DMS114 treated with DMSO at 0.1 percent for 48 hours (cell line): ENCODE measurements around the gene SELE.
A peak's percentile ranks its signal among the peaks of the same experiment; 100 is the strongest.
"Not testable (repeated sequence)": the region's sequence is repeated elsewhere in the genome, so short reads cannot be mapped to it uniquely, and the experiment has no call there.

ENCODE experiments used
- DNase-seq: peaks from one replicate; lab custom pipeline; 2025; ENCODE audit not compliant: unreplicated experiment; lab: John Stamatoyannopoulos, UW

The SELE gene

DNA sequence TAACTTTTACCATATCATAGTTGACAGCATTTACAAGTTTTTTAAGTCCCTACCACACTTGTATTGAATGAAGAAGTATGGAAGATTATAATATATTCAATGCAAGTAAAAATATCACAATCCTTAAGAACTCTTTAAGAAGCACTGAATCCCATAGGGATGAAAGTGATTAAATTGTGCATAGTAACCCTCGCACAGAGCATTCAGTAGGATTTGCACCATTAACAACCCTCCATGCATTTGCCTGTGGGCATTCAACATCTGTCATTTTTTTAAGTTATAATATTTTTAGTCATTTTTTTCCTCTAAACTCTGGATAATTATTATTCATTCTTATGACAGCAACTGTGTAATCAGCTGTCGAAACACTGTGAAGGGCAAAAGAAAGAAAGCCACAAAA lies 10.1 kb downstream of the SELE start:
- no peak for DNase-seq

DNA sequence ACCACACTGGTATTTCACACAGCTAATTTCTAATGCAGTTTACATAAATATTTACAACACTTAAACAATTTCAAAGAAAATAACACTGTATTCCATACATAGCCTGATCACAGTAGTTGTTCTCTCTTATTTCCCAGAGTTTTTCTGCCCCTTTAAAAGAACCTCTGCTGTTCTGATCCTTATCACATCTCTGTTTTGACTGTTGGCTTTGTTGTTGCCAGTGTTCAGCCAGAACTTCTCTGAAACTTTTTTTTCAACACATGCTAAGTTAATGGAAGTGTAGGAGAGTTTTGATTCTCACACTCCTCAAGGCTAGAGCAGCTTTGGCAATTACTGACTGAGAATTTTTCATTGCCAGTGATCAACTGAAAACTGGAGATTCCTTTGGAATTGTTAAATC lies 11.1 kb downstream of the SELE start:
- DNase-seq = no peak

DNA sequence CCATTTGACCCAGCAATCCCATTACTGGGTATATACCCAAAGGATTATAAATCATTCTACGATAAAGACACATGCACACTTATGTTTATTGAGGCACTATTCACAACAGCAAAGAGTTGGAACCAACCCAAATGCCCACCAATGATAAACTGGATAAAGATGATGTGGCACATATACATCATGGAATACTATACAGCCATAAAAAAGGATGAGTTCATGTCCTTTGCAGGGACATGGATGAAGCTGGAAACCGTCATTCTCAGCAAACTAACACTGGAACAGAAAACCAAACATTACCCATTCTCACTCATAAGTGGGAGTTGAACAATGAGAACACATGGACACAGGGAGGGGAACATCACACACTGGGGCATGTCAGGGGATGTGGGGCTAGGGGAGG lies 18.8 kb downstream of the SELE start:
- DNase-seq = not testable (repeated sequence)

DNA sequence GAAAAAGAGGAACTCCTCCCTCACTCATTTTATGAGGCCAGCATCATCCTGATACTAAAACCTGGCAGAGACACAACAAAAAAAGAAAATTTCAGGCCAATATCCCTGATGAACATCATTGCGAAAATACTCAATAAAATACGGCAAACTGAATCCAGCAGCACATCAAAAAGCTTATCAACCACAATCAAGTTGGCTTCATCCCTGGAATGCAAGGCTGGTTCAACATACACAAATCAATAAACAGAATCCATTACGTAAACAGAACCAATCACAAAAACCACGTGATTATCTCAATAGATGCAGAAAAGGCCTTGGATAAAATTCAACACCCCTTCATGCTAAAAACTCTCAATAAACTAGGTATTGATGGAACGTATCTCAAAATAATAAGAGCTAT lies 20.8 kb downstream of the SELE start:
- not testable (repeated sequence) for DNase-seq

DNA sequence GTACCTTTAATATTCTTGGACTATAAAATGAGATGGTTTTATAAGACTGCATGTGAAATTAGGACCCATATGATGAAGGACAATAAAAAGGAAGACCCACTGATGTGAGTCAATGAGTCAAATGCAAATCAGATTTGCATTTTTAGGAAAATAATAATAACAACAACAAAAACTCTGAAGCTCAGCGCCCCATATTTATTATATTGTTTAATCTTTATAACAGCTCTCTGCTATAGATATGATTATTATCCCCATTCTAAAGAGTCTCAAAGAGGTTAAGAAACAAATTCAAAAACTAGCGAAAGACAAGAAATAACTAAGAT lies 21.6 kb downstream of the SELE start:
- DNase-seq = no peak

DNA sequence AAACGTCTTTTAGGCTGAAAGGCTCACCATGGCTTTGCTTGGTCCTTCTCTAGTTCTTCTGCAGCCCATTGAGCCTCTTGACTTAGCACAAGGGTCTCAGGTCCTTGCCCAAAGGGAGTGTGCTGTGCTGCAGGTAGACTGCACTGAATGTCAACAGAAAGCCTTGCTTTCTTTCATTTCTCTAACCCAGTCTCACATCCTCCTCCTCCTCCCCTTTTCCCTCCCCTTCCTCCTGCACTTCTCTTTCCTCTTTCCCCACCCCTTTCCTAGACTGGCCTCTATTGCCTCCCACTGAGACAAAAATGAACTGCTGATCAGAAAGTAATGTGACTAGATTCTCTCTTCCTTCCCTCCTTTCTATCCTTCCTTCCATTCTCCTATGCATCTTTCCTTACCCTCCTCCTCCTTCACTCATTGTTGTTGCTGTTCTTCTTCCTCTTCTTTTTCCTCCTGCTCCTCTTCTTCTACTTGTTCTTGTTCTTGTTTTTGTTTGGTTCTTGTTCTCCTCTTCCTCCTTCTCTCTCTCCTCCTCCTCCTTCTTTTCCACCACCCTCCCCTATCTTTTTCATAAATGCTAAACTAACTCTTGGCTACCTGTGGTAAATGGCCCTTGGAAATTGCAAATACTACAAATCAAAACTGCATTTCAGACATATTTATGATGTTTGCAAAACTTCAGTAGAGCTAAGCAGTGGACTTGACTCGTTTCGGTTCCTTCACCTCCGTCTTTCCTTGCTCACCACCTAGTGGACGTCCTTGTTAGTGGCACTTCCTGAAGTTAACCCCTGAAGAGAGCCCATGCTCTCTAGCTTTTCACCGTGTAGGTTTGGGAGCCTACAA lies 22.2 kb downstream of the SELE start, which contains the start of gene SELL:
Gene SELL (minus strand): TSS at position 152 of the 840 bp plus-strand sequence. CDS start 122 bp downstream, at position 30.
- DNase-seq = peak; percentile 62

DNA sequence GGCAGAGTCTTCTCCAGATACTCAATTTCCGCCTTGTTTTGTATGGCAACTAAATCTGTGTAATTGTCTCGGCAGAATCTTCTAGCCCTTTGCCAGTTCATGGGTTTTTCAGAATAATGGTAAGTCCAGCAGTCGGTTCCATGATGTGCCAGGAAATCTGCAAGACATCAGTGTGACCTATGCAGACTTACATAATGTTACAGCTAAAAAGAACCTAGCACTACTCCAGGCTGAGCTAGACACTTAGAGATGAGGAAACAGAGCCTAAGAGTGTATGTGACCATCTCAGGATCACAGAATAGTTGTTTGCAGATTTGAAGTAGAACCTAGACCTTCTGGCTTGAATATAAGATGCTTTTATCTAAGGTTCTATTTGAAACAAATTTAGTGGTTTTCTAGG lies 25.2 kb downstream of the SELE start:
- DNase-seq = no peak

DNA sequence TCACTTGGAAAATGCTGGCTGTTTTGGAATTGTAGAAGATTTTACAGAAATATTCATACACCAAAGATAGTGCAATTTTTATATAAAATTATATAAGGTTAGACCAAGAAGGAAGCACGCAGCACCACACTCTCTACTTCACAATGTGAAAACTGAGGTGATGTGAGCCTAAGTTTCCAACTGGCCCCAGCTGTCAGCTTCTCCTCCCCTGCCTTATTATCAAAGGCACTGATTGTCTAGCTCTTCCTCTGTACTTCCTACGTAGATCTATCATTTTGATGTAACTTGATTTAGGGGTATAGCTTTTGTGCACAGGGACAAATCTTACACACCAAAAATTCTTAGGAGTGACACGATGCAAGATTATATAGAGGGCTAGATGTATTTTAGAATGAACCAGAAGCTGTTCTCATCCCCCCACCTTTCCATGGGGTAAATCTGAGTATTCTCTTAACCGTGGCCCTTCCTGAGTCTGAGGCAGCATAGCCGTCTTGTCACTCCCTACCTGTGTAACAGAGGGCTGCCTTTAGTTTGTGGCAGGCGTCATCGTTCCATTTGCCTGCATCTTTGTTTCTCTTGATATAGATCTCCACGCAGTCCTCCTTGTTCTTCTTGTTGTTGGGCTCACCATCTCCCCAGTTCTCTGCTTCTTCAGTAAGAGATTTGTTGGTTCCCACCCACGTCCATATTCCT lies 25.8 kb downstream of the SELE start:
- DNase-seq = no peak

DNA sequence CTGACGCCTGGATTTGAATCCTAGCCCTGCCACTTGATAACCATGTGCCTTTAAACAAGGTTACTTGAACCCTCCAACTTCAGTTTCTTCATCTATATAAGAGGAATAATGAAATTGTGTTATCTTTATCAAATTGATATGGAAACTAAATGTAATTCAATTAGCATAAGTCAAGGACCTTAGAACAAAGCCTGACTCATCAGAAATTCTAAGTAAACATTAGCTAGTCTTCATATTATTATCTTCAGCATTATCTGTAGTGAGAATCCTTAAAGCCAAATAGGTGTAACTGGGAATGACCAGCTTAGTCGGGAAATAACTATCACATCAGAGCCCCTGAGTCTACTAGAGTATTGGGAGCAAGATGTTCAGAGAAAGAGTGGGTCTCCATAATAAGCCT lies 29.1 kb downstream of the SELE start:
- DNase-seq = no peak

DNA sequence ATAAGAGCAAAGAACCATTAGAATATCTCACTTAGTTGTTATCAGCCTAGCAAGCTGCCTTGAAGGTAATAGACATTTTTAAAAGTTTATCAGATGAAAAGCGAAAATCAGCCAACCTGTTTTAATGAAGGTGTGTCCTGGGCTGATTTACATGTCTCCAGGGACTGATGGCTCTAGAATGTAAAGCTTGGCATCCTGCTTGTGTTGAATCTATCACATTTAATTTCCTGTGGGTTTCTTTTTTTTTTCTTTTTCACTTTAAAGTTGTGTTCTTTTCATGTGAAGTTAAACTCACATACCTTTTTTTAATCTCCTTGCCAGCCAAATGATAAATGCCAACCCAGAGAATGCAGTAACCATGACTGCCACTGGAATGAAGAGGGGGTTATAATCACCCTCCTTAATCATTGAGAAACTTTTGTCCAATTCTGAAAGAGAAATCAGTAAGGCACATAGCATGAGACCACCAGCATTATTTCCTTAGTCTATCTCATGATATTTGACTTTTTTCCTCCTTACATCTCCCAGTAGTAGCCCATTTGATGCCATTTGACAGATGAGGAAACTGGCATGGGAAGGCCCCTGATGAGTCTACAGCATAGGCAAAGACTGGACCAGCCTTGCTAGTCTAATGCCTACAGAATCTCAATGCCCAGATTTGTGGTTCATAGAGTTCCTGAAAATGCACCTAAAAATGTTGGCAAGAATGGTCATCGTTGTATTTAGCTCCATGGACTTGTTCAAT lies 32.4 kb downstream of the SELE start:
- DNase-seq = no peak

DNA sequence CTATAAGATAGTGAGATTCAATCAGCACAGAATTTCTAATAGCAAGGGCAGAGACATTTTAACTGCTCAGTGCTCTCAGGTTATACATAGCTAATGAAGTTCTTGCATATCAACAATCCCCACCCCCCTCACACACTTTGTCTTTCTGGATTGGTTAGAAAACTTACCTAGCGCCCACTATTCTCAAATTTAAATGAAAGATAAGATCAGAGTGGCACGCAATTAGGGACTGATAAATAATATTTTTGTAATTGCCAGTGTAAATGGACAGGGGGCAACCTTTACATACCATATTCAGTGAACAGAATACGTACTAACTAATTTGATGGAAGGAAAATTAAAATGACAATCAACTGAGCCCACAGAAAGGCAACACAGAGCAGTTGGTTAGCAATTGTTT lies 34.2 kb downstream of the SELE start:
- no peak for DNase-seq

DNA sequence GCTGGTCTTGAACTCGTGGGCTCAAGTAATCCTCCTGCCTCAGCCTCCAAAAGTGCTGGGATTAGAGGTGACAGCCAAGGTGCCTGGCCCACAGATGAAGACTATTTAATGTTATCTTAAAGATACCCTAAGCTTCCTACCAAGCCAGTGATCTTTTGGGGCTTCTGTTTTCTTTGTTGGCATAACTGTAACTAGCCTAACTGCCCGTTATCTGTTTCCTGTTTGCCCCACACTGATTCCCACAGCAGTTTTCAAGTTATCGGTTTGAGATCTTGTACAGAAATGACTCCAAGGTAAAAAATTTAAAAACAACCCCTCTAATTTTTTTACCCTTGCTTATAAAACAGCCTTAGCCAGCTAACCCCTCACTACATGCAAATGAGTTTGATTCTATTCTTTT lies 34.9 kb downstream of the SELE start:
- no peak for DNase-seq

DNA sequence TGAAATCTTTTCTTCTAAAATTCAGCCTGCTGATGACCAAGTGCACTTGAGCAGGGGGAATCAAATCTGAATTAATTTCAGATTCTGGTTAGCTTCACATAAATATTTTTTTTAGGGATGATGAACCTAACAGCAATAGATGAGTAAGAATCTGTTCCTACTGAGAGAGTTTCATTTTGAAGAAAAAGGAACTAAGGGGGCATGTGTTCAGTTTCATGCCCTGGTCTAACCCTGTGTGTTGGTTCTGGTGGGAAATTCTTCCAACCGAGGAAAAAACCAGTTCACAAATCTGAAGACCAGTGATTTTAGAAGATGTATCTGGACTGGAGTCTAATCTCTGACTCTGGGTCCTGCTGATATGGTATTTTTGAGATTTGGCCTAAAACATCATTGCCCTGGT lies 36.1 kb downstream of the SELE start:
- DNase-seq = no peak

DNA sequence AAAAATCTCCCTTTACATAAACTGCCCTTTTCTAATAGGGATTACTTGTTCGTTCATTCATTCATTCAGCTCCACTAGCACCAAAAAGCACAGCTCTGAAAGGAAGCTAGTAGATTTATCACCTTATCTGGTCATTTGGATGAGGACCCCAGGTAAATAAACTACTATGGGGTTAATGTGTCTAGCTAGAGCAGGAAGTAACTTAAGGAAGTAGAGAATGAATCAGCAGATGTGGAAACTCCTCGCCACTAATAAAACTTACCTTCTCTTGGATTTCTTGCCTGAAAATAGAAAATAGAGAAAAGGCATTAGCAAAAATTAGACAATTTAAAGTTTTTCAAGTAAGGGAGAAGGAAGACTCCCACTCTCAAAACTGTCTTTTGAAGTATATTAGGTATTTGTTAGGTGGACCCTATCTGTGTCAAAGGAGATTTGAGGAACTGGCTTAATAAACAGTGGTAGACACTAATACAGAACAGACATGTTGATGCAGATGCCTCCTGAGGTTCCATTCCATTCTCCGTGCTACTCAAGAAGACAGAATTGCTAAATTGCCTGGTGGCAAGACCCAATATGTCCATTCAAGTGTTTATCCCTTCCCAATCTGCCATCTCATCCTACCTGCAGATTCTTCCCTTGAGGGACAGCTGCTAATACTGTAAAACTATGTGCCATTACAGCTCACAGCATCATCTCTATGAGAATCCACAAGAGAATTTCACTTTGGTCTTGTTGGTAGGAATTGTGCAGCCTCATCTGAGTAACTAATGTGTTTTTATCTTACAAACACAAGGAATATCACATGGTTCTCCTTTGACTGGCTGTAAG lies 37.4 kb downstream of the SELE start:
- no peak for DNase-seq

DNA sequence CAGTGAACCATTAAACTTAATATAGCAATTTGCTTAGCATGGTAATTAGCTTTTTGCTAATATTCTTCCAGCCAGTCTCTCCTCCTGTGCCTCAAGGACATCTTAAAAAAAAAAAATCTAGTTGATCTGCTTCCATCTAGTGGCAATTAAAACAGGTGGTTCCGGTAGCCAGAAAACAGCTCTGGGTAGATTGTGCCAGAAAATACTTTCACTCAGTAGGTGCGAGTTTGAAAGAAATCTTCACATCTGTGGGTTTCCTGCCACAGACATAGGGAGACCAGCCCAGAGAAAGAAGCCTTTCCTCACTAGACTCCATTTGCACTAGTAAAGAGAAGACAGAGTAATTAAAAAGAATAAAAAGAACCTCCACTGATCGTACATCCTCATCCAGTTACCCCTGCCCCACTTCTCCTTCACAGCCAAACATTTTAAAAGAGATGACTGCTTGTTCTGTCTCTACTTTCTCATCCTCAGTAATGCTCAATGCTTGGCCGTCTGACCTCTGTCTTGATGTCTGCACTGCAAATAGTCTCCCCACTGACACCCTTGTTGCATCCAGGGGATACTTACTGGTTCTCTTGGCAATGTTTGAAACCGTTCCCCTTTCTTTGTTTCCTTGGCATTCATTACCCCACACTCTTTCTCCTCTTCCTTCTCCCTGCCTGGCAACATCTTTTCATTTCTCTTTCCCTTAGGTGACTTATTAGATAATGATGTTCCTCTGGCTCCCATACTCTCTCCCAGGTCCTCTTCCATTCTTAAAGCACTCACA lies 39.4 kb downstream of the SELE start:
- no peak for DNase-seq

DNA sequence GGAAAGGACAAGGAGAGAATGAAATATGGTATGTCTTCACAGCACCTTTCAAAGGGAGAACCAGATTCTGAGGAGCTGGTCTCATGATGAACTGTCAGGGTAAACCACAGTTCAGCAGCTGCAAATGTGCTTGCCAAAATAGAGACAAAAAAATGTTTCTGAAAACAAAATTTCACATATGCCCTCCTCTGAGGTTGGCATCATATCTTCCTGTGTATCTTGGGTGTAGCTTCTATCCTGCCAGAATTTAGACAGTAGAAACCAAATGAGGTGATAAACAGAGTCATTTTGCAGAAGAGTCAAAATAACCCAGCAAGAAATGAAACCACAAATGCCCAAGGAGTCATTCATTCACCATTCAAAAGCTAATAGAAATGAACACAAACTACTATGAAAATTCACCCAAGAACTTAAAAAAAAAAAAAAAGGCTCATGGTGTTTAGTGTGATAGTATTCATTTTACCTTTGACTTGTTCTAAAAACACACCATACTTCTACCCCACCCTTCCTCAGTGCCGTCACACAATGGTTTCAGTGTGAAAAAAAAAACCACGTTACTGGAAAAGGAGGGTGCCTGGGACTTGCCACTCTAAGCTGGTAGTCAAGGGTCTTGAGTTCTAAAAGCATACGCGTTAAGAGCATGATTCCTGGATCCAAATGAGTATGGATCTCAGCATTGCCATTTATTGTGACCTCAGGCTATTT lies 41.0 kb downstream of the SELE start:
- no peak for DNase-seq

DNA sequence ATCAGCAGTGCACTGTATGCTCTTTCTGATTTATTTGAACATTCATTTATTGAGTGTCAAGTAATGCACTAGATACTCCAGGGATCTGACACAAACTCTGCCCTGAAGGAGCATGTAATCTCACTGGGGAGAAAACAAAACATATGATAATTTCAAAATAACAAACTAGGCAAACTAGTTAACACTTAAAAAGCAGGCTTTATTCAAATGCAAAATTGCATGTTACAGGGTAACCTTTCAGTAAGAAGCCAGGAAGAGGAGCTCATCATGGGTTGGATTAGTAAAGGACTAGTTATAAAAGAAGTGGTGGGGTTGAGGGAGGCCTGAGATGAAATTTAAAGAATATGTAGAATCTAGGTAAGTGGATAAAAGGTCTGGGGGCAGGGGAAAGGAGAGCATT lies 43.4 kb downstream of the SELE start:
- no peak for DNase-seq

DNA sequence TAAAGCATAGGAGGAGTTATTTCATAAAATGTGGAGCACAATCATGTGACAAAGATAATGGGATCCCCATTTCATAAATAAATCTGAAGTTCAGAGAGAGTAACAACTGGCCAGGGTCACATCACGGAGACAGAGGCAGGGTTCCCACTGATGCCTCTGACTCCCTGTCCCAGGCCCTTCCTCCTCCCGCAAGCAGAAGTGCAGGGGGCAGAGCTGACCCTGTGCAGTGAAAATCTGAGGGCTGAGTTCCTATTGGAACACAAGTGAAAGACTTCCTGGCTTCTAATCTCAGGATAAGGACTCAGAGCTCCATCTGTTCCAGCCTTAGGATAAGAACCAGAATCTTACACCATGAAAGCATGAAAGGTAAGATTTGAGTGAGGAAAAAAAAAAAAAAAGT lies 44.5 kb downstream of the SELE start:
- DNase-seq = no peak

DNA sequence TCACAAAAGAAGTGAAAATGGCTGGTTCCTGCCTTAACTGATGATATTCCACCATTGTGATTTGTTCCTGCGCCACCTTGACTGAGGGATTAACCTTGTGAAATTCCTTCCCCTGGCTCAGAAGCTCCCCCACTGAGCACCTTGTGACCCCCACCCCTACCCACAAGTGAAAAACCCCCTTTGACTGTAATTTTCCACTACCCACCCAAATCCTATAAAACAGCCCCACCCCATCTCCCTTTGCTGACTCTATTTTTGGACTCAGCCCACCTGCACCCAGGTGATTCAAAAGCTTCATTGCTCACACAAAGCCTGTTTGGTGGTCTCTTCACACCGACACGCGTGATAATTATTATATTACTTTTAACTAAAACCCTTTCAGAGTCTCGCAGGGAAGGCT lies 45.5 kb downstream of the SELE start:
- not testable (repeated sequence) for DNase-seq

DNA sequence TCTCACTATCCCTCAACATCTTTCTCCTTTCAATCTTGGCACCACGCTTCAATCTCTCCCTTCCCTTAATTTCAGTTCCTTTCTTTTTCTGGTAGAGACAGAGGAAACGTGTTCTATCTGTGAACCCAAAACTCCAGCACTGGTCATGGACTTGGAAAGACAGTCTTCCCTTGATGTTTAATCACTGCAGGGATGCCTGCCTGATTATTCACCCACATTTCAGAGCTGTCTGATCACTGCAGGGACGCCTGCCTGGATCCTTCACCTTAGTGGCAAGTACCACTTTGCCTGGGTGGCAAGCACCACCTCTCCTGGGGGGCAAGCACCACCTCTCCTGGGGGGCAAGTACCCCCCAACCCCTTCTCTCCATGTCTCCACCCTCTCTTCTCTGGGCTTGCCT lies 50.2 kb downstream of the SELE start:
- no peak for DNase-seq
